ENCODE data around the gene NSMF.
"Not testable (repeated sequence)": the region's sequence is repeated elsewhere in the genome, so short reads cannot be mapped to it uniquely, and the experiment has no call there.

The NSMF gene

DNA sequence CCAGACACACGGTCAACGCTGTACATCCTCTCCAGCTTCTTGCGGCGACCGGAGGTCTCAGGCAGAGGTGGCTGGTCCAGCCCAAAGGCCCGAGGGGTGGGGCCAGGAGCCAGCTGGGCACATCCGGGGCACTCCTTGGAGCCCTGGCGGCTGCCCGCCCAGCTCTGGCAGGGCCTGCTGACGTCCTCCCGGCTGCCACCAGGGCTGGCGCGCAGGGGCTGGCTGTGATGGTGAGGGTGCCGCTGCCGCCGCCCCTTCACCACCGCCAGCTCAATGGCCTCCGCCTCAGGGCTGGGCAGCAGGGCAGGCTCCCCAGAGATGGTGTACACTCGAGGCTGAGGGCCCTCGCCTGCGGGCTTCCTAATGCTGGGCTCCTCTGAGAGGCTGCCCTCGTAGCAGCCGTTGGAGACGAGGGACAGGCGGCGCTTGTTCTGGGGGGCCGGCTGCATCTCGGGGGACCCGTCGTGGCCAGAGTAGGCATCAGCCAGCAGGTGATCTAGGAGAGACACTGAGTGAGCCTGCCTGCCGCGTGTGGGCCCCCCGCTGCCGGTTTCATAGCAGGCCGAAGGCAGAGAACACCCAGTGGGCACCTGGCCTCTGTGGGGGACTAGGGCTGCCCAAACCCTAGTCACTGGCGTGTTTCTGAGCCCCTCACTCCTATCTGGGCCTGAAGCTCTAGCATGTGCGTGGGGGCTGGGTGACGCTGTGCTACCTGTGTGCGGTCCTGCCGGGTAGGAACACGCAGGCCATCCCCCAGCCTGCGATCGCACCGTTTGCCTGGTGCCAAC is 1.5 kb downstream of the NSMF start:
- DNase-seq (ENCODE audit: low spot score), result no peak

DNA sequence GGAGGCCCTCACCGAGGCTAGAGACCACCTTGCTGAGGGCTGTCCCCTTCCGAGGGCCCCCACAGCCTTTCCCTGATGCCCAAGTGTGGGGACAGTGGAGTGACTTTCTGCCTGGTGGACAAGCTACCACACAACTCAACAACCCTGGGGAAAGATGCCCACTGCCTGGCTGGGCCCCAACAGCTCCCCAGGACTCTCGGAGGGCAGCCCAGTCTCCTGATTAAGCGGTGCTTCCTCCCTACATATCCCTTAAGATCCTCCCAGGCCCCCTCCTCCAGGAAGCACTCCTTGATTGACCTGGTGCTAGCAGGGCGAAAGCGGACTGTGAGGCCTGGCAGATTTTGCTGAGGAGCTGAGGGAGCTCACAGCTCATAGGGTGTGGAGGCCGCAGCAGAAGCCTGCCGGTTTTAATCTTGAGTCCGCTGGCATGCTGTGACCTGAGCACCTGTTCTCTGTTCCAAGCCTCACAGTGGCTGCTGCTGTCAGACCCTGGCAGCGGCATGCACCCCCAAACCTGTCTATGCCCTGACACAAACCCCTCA is 2.2 kb downstream of the NSMF start:
- no peak for DNase-seq (ENCODE audit: low spot score)

DNA sequence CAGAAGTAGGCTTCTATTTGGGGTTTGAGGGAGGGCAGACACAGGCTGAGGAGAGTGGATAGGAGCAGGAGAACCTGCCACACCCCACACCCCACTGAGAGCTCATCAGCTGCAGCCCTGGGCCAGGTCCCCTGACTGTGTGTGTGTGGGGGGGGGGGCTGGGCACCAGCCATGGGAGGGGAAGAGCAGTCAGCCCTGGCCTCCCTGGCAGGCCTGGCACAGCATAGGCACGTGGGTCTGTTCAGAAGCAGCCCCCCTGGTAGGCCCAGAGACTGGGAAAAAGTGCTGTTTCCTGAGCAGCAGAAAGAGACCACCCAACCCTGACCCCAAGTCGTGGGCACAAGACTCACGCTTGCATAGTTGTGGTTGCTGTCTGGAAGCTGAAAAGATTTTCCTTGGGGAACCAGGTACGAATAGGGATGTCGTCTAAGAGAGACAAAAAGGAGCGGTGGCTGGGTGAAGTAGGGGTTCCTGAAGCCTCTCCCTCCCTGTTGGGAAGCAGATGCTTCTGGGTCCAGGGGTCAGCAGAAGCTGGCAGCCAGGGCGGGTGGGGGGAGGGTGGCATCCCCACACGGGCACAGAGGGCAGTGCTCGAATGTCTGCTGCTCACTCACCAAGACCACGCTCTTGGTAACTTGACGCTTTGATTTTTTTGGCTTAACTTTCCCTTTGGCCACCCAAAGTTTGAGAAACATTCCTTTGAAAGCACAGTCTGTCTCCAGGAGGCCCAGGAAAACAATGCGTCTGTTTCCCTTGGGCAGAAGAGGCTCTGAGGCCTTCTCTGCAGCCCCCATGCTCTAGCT is 2.9 kb downstream of the NSMF start:
- DNase-seq (ENCODE audit: low spot score), result no peak

DNA sequence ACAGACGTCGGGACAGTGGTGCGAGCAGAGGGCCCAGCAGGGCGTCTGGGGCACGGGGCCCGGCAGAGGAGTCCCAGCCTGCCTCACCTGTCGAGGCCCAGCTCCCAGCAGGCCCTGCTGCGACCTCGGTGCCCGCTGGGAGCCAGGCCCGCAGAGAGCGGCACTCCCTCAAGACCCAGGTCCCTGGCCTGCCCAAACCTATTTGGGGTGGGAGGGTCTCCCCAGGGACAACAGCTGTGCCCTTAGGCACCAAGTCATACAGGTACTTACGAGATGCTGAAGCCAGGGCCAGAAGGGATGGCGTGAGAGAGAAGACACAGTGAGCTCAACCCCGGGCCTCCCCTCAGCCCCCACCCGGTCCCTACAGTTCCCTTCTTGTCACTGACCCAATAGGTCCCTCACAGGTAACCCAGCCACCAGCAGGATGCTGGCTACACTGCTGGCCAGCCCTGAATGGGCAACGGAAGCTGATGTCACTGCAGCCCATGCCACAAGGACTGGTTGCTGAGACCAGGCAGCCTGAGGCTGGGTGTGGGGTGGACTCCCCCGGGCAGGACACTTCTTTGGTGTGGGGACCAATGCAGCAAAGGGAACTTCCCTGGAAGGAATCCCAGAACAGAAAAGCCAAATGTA is 3.7 kb downstream of the NSMF start:
- no peak for DNase-seq (ENCODE audit: low spot score)

DNA sequence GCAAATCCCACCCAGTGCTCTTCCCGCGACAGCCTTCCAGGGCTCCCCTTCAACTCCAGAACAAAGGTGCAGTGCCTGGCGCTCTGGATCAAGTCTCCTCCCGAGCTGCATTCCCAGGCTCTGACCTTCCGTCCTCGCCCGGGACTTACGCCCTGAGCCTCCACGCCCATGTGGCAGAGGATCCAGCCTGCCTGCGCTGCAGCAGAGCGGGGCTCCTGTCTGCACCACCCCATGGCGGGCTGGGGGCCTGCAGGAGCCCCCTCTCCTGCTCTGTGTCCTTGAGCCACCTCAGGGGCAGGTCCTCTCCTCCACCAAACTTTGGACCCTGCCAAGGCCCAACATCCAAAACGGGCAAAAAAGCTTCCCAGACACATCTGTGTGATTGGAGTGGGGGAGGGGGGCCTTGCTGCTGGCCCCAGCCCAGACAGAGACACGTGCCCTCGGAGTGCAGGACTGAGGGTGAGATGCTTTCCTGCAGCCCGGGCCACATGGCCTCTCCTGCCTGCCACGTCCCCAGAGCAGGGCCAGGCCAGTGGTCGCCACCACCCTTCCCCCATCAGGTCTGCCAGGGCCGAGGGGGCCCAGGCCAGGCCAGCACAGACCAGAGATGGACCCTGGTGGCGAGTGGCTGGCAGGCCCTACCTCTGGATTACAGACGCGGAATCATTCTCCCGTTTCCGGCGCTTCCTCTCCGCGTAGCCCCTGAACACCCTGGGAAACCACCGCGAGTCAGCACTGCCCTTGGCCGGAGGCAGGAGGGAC is 4.4 kb downstream of the NSMF start:
- no peak for DNase-seq (ENCODE audit: low spot score)

DNA sequence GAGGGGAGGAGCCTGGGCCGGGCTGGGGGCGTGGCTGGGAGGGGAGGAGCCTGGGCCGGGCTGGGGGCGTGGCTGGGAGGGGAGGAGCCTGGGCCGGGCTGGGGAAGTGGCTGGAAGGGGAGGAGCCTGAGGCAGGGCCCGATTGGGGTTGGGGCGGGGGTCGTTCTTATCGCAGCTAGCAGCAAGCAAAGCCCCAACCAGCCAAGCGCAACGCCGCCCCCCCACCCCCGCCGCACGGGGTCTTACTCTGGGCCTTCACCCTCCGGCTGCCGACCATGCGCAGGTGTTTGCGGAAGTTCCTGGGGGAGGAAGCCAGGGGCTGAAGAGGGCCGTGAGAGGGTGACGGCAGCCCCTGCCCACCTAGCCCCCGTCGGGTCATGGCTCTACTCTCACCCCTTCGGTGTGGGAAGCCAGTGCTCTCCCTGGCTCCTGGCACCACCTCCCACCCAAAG is 5.0 kb downstream of the NSMF start:
- DNase-seq (ENCODE audit: low spot score), result no peak

DNA sequence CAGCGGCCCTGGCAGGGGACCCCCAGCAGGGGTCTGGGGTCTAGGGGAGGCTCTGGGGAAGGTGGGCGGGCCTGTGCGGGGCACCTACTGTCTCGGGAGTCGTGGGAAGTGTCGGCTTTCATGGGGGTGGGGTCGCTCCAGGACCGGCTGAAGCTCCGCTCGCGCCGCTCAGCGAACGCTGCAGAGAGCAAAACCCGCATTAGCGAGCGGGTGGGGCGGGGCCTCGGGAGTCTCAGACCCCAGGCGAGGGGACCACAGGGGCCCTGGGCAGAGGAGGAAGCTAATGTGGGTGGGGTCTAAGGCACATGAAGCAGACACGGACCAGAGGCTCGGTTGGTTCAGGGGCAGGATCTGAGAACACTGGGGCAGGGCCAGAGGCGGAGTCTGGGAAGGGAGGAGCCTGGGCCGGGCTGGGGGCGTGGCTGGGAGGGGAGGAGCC is 5.5 kb downstream of the NSMF start:
- peak; percentile 48 for DNase-seq (ENCODE audit: low spot score)

DNA sequence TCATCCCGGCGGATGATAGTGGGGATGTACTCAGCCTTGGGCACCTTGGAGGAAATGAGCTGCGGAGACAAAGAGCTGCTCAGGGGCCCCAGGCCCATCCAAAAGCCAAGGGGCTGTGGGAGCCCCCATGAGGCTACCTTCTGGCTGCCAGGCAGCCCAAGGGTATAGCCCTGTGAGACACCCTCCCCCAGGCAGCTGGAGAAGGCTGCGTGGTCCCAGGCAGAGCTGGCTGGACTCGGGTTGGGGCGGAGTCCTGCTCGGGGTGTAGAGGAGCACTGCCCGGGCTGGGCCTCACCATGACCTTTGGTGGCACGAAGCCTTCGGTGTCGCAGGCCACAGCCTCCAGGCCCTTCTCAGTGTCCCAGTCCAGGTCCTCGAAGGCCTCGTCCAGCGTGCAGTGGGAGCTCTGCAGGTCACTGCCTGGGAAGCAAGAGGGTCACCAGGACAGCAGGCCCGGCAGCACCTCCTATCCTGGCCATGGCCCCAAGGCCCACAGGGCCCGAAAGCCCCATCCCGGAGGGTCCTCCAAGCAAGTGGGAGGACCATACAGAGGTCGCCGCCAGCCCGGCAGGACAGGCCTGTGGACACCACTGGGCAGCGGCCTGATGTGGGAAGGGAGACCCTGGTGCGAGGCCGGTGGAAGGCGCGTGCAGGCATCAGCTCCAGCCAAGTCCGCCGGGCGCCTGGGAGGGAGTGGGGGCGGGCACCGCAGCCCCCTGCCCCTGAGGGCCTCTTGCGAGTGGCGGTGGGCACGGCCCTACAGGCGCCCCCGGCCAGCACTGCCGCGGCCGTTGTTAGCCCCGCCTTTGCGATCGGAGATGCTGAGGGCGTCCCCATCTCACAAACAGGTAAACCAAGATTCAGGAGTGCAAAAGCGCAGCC is 6.1 kb downstream of the NSMF start:
- DNase-seq (ENCODE audit: low spot score), result no peak

DNA sequence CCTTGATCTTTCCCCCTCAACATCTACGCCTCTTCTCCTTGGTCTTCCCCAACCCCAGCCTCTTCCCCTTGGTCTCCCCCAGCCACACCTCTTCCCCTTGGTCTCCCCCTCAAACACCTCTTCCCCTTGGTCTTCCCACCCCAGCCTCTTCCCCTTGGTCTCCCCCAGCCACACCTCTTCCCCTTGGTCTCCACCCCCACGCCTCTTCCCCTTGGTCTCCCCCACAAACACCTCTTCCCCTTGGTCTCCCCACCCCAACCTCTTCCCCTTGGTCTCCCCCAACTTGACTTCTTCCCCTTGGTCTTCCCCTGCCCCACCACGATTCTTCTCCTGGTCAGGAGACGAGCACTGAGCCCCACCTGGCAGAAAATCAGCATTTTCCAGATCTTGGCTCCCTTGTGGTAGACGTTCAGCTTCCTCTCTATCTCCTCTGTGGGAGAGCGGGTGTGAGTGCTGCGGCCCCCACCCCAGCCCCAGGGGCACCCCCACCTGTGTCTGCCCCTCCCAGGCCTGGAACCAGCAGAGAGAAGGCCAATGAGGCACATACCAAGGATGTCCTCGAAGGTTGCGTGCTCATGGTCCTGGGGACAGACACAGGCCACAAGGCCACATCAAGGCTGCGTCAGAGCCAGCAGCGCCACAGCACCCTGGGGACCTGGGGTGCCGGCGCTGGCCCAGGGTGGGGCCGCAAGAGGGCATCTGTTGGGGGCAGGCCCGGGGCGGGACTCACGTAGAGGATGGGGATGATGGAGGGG is 7.0 kb downstream of the NSMF start:
- DNase-seq (ENCODE audit: low spot score), result no peak

DNA sequence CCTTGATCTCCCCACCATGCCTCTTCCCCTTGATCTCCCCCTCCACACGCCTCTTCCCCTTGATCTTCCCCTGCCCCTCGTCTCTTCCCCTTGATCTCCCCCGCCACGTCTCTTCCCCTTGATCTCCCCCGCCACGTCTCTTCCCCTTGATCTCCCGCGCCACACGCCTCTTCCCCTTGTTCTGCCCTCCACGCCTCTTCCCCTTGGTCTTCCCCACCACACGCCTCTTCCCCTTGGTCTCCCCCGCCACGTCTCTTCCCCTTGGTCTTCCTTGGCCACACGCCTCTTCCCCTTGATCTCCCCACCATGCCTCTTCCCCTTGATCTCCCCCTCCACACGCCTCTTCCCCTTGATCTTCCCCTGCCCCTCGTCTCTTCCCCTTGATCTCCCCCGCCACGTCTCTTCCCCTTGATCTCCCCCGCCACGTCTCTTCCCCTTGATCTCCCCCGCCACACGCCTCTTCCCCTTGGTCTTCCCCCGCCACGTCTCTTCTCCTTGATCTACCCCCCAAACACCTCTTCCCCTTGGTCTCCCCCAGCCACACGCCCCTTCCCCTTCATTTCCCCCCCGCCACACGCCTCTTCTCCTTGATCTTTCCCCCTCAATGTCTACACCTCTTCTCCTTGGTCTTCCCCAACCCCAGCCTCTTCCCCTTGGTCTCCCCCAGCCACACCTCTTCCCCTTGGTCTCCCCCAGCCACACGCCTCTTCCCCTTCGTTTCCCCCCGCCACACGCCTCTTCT is 7.7 kb downstream of the NSMF start:
- DNase-seq (ENCODE audit: low spot score), result not testable (repeated sequence)

DNA sequence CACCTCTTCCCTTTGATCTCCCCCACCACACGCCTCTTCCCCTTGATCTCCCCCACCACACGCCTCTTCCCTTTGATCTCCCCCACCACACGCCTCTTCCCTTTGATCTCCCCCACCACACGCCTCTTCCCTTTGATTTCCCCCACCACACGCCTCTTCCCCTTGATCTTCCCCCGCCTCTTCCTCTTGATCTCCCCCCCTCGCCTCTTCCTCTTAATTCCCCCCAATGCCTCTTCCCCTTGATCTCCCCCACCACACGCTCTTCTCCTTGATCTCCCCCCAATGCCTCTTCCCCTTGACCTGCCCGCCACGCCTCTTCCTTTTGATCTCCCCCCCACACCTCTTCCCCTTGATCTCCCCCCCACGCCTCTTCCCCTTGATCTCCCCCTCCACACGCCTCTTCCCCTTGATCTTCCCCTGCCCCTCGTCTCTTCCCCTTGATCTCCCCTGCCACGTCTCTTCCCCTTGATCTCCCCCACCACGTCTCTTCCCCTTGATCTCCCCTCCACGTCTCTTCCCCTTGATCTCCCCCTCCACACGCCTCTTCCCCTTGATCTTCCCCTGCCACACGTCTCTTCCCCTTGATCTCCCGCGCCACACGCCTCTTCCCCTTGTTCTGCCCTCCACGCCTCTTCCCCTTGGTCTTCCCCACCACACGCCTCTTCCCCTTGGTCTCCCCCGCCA is 8.5 kb downstream of the NSMF start:
- not testable (repeated sequence) for DNase-seq (ENCODE audit: low spot score)

DNA sequence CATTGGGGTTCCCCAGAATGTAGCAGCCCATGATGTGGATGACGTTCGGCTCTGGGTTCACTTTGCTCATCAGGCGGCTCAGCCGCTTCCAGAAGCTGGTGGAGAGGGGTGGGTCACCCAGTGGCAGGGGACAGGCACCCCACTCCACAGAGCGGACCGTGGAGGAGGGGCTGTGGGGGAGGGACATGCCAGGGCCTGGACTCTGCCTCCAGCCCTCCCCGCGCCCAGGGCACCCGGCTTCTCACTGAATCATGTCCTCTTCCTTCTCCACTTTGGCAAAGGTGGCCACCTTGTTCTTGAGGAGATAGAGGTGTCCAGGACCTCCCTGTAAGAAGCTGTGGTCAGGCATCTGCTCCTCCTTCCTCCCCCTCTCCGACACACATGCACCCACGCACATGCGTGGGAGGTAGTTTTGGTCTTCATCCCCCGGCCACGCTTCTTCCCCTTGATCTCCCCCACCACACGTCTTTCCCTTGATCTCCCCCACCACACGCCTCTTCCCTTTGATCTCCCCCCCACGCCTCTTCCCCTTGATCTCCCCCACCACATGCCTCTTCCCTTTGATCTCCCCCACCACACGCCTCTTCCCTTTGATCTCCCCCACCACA is 9.1 kb downstream of the NSMF start:
- DNase-seq (ENCODE audit: low spot score), result no peak

DNA sequence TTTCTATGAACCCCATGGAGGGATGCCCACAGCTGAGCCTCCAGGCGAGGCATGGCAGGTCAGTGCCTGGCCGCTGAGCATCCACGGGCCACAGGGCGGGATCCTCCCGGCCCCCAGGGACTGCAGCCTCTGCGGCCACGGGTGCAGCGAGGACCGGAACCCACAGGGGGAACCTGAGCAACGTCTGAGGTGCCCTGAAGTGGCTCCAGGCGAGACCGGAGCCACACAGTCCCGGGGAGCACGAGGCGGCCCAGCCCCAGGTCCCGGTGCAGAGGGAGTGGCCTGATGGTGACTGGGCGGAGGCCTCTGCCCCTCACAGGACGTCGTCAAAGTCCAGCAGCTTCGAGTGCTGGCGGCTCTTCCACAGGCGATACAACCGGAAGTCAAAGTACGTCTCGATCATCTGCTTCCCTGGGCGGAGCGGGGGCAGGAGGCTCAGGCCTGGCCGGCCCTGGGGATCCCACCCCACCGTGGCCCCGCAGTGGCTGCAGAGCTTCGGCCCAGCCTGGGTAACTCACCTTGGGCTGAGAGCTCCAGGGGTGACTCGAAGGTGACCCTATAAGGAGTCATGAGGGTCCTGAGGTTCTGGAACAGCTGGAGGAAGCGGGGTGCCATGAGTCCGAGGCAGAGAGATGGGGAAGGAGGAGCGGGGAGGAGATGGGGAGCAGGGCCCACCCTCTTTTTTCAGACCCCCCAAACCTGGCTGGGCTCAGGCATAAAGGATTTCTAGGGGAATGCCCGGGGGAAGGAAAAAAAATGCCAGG is 9.9 kb downstream of the NSMF start:
- no peak for DNase-seq (ENCODE audit: low spot score)

DNA sequence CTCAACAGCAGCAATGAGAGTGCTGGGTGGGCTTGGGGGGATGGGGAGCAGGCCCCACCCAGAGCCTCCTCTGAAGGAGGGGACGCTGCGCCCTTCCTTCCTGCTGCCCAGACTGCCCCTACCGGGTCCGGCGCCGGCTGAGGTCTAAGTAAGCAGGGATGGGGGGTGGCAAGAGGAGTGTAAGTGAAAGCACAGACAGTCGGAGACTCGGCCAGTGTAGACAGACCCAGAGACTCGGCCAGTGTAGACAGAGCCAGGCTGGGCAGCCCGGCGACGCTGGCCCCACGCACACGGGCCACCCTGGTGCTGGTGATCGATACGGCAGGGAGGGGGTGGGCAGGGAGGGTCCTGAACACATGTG is 10.6 kb downstream of the NSMF start:
- no peak for DNase-seq (ENCODE audit: low spot score)

DNA sequence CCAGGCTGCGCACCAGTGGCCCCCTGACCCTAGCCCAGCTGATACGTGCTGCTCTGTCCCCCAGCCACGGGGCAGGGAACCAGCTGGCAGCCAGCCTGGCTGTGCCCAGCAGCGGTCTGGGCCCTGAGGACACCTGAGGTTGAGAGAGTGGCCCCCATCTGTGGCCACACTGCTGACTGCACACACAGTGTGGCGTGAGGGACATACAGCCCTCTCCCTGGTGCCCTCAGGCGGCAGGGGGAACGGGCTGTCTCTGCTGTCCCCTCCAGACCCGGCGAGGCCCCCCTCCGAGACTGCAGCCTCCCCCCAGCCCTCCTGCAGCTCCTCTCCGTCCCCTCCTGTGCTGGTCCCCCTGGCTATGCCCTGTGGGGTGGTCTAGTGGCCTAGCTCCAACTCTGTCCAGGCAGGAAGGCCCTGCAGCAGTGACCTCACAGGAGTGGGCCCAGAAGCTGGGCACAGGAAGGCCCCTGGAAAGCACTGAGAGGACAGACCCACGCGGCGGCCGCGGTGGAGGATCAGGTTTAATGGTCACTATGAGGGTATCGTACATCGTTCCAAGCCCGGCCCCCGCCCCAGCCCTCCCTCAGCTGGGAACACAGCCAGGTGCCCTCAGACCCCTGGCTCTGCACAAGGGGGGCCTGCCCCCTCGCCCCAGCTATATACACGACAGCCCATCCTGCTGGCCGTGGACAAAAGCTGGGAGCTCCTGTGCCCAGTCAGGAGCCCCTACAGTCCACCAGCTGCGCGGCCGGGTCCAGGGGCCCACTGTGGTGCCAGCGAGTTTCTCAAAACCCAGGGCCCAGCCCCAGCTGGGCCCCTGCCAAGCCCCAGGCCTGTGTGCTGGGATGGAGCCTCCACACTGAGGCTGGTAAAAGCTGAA is 11.2 kb downstream of the NSMF start:
- DNase-seq (ENCODE audit: low spot score), result no peak

DNA sequence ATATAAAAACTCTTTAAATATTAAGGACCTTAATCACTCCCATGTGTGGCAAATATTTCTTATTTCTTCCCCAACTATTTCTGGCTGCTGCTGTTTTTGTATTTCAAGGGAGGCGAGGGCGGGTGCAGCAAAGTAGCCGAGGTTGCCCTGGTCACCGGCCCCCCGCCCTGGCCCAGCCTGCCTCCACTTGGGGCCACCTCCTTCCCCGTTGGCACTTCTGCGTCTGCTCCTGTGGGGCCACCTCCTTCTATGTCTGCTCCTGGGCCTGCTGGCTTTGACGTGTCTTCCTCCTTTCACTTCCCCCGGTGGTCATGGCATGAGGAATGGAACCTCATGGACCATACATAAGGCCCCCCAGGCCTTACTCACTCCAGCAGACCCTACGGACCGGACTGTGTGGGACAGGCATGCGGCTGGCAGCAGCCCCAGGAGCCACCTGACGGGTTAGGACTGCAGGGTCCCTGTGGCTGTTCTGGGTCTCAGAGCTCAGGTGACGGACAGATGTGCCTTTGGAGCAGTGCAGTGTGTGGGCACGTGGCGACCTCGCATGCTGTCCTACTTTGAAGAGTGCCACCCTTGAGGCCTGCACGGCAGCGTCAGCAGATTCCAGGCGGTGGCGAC is 12.2 kb downstream of the NSMF start:
- DNase-seq (ENCODE audit: low spot score), result no peak

All from kidney capillary endothelial cell (primary cell).